Measurements from ENCODE around the gene SPEG. TPM values are rescaled to one million over a fixed set of nuclear protein-coding genes. Genes with fewer than 3 reads are reported as not detected.

Gene SPEG
- total and polyA plus RNA-seq, 3 donors from 2014 or later: 16.0 to 24.3 (median 23.0) TPM

GRCh38 chr2:219482674-219483405 lies 48.2 kb downstream of the SPEG start:
- WGBS, 2 donors: 79 to 86% methylated on average over 16 to 17 of the region's 17 CpGs
- no peak overlapping the region for H3K27ac ChIP-seq
- H3K36me3 ChIP-seq (ENCODE audit: low read depth, missing control alignments): no peaks in the 10 kb centered on the region

GRCh38 chr2:219483451-219484342 lies 49.1 kb downstream of the SPEG start:
- WGBS, 2 donors: 44 to 72% methylated on average over 17 to 53 of the region's 58 CpGs
- intact Hi-C loops (cut with DNase I; ENCODE audit: low total_unique reads): no loop called here
- no peak for DNase-seq
- Histone ChIP-seq H3K27ac (no peak overlapping the region), H3K36me3 (ENCODE audit: low read depth, missing control alignments) (no peaks in the 10 kb centered on the region), H3K4me3 (peak overlapping the region in 1 of 2 donors; percentile 20), H3K27me3 (no peaks in the 10 kb centered on the region), H3K4me1 (peaks cover 7% of the 10 kb centered on the region), H3K9me3 (no peaks in the 10 kb centered on the region)
- TF ChIP-seq CTCF (IDR thresholded peaks at IDR 0.05): no peak
- TF ChIP-seq POLR2A (IDR thresholded peaks at IDR 0.05): no peak

More at GRCh38 chr2:219482674-219483405, 48.2 kb downstream of the SPEG start:
- Histone ChIP-seq H3K27me3 (no peaks in the 10 kb centered on the region), H3K4me1 (peaks cover 7% of the 10 kb centered on the region), H3K4me3 (no peak overlapping the region), H3K9me3 (no peaks in the 10 kb centered on the region)
- intact Hi-C loops (cut with DNase I; ENCODE audit: low total_unique reads): no loop called here
- DNase-seq: no peak
- TF ChIP-seq POLR2A (IDR thresholded peaks at IDR 0.05) (no peak), CTCF (IDR thresholded peaks at IDR 0.05) (no peak)

GRCh38 chr2:219484343-219485200 lies 49.9 kb downstream of the SPEG start:
- H3K27me3 ChIP-seq: no peaks in the 10 kb centered on the region
- H3K4me3 ChIP-seq: peak overlapping the region; percentile 18 to 20
- no peaks in the 10 kb centered on the region for H3K36me3 ChIP-seq (ENCODE audit: low read depth, missing control alignments)
- H3K9me3 ChIP-seq: no peaks in the 10 kb centered on the region
- DNase-seq: no peak
- no peak for TF ChIP-seq CTCF (IDR thresholded peaks at IDR 0.05)
- TF ChIP-seq POLR2A (IDR thresholded peaks at IDR 0.05): no peak
- 40 to 41% methylated on average over 19 to 70 of the region's 89 CpGs for WGBS, 2 donors
- peaks cover 7% of the 10 kb centered on the region for H3K4me1 ChIP-seq
- intact Hi-C loops (cut with DNase I; ENCODE audit: low total_unique reads): no loop called here
- no peak overlapping the region for H3K27ac ChIP-seq

GRCh38 chr2:219485201-219485580 lies 50.5 kb downstream of the SPEG start:
- no peak for DNase-seq
- intact Hi-C loops (cut with DNase I; ENCODE audit: low total_unique reads): no loop called here
- 66 to 85% methylated on average over 12 of the region's 12 CpGs for WGBS, 2 donors
- Histone ChIP-seq H3K4me3 (peak overlapping the region in 1 of 2 donors; percentile 20), H3K4me1 (peaks cover 7% of the 10 kb centered on the region), H3K27me3 (no peaks in the 10 kb centered on the region), H3K9me3 (no peaks in the 10 kb centered on the region), H3K36me3 (ENCODE audit: low read depth, missing control alignments) (no peaks in the 10 kb centered on the region), H3K27ac (no peak overlapping the region)
- TF ChIP-seq POLR2A (IDR thresholded peaks at IDR 0.05) (no peak), CTCF (IDR thresholded peaks at IDR 0.05) (no peak)
